PC-3 (cell line): ENCODE measurements around the gene PRKAR2B. TPM values are rescaled to one million over a fixed set of nuclear protein-coding genes. Genes with fewer than 3 reads are reported as not detected.
A peak's percentile ranks its signal among the peaks of the same experiment; 100 is the strongest.

ENCODE experiments used
- ATAC-seq: fragments of 200-7000 bp; cut with Tn5 transposase; 2 replicates; pipeline ENCODE4 v1.9.1; 2020; ENCODE audit warnings: mild to moderate bottlenecking, moderate library complexity
- BruUV-seq: library from RNA; stranded (reverse); fragments of 400-500 nt; replicated peaks from 2 replicates; lab custom pipeline; 2021; lab: Mats Ljungman, UMichigan
- CTCF ChIA-PET: fragments of 300-600 bp; sonication (Branson Sonifier 250); formaldehyde crosslinking; loops from one replicate; lab custom pipeline; 2022; ENCODE audit warnings: antibody characterized with exemption; lab: Charles Lee
- POLR2A ChIA-PET: fragments of 300-600 bp; sonication (Branson Sonifier 250); formaldehyde crosslinking; loops from one replicate; lab custom pipeline; 2022; ENCODE audit warnings: antibody characterized with exemption; ENCODE audit not compliant: unreplicated experiment; lab: Charles Lee
- DNase-seq: peaks from one replicate; pipeline ENCODE4 v3.0.0-alpha.2; 2015
- H2AFZ ChIP-seq: fragments of 300-600 bp; sonication (generic); 2 replicates; pipeline ENCODE4 v1.6.0; 2016; ENCODE audit warnings: antibody characterized with exemption, low read length
- H3F3A ChIP-seq: fragments of 300-600 bp; sonication (generic); one replicate; pipeline ENCODE4 v1.6.0; 2017; ENCODE audit warnings: antibody characterized with exemption, low read length, control low read depth, mild to moderate bottlenecking; ENCODE audit not compliant: unreplicated experiment
- H3K27ac ChIP-seq: fragments of 300-600 bp; sonication (generic); 2 replicates; pipeline ENCODE4 v1.5.1; 2016; ENCODE audit warnings: mild to moderate bottlenecking, low read length
- H3K27me3 ChIP-seq: fragments of 300-600 bp; sonication (generic); 2 replicates; pipeline ENCODE4 v1.6.1; 2016; ENCODE audit warnings: low read length, mixed read lengths
- H3K36me3 ChIP-seq: fragments of 300-600 bp; sonication (generic); 2 replicates; pipeline ENCODE4 v1.6.1; 2016; ENCODE audit warnings: low read depth, mixed run types, low read length, mixed read lengths
- H3K4me1 ChIP-seq: fragments of 300-600 bp; sonication (generic); 2 replicates; pipeline ENCODE4 v1.5.1; 2016; ENCODE audit warnings: low read length; ENCODE audit not compliant: insufficient read depth
- H3K4me2 ChIP-seq: fragments of 300-600 bp; sonication (generic); 2 replicates; pipeline ENCODE4 v1.6.0; 2016; ENCODE audit warnings: low read length
- H3K4me3 ChIP-seq: fragments of 300-600 bp; sonication (generic); 2 replicates; pipeline ENCODE4 v1.5.1; 2016; ENCODE audit warnings: mild to moderate bottlenecking, low read length, mixed read lengths
- H3K79me2 ChIP-seq: fragments of 300-600 bp; sonication (generic); 2 replicates; pipeline ENCODE4 v1.6.1; 2017; ENCODE audit warnings: low read length, mixed read lengths
- H3K9ac ChIP-seq: fragments of 300-600 bp; sonication (generic); 2 replicates; pipeline ENCODE4 v1.6.0; 2016; ENCODE audit warnings: mild to moderate bottlenecking, low read length
- H3K9me2 ChIP-seq: fragments of 300-600 bp; sonication (generic); replicated peaks from 2 replicates; pipeline ENCODE4 v1.6.1; 2016; ENCODE audit warnings: mixed run types, low read length, mixed read lengths
- H3K9me3 ChIP-seq: fragments of 300-600 bp; sonication (generic); 2 replicates; pipeline ENCODE4 v1.6.1; 2016; ENCODE audit warnings: low read length, mixed read lengths
- H4K20me1 ChIP-seq: fragments of 300-600 bp; sonication (generic); 2 replicates; pipeline ENCODE4 v1.6.1; 2016; ENCODE audit warnings: low read length, mixed read lengths
- CTCF ChIP-seq: fragments of 300-600 bp; sonication (generic); conservative IDR thresholded peaks from 2 replicates; pipeline ENCODE4 v1.5.1; 2017; ENCODE audit warnings: antibody characterized with exemption, low read depth, mild to moderate bottlenecking, low read length
- EZH2 ChIP-seq: fragments of 300-600 bp; sonication (generic); IDR thresholded peaks from one replicate; pipeline ENCODE4 v1.6.1; 2017; ENCODE audit warnings: antibody characterized with exemption, mild to moderate bottlenecking, low read length; ENCODE audit not compliant: unreplicated experiment
- EZH2phosphoT487 ChIP-seq: fragments of 300-600 bp; sonication (generic); IDR thresholded peaks from 2 replicates; pipeline ENCODE4 v1.6.1; 2018; ENCODE audit warnings: mild to moderate bottlenecking, antibody characterized with exemption, low read length, borderline replicate concordance
- intact Hi-C: fragments of 100-400 bp; cut with micrococcal nuclease; formaldehyde crosslinking; loops from 2 replicates; pipeline ENCODE4 v1.9.0; 2023
- total RNA-seq: library from RNA; depleted of rRNA; stranded (reverse); fragments of >200 nt; gene quantifications from 2 replicates; pipeline ENCODE4 v1.2.3, GENCODE V29; 2014

The PRKAR2B gene
- total RNA-seq, 1 experiment from 2014 or later: 0.29 TPM

GRCh38 chr7:107128217-107128616 lies 83.7 kb downstream of the PRKAR2B start:
- no peak overlapping the region for H3K4me2 ChIP-seq
- H3F3A ChIP-seq: no peaks in the 10 kb centered on the region
- H3K4me3 ChIP-seq: no peak overlapping the region
- POLR2A ChIA-PET: no interaction called here
- CTCF ChIA-PET: no interaction called here
- H3K9ac ChIP-seq: no peak overlapping the region
- DNase-seq (no peak), ATAC-seq (no peak)
- TF ChIP-seq CTCF (no peak), EZH2phosphoT487 (no peak), EZH2 (no peak)
- H3K4me1 ChIP-seq: no peaks in the 10 kb centered on the region
- H3K27ac ChIP-seq: no peak overlapping the region
- H3K27me3 ChIP-seq: peaks cover 16% of the 10 kb centered on the region; the same call in 1 of the 2 replicates
- no peaks in the 10 kb centered on the region for H3K36me3 ChIP-seq
- H4K20me1 ChIP-seq: no peaks in the 10 kb centered on the region
- H3K9me3 ChIP-seq: no peaks in the 10 kb centered on the region
- H3K79me2 ChIP-seq: no peaks in the 10 kb centered on the region
- no peaks in the 10 kb centered on the region for H3K9me2 ChIP-seq
- H2AFZ ChIP-seq: no peak overlapping the region
- intact Hi-C loops: no loop called here
- no TSS peak for BruUV-seq

- Histone ChIP-seq H4K20me1 (no peaks in the 10 kb centered on the region), H3K9me3 (no peaks in the 10 kb centered on the region), H3K27me3 (peaks cover 16% of the 10 kb centered on the region; the same call in 1 of the 2 replicates), H3K9ac (no peak overlapping the region), H3K4me1 (no peaks in the 10 kb centered on the region), H3F3A (no peaks in the 10 kb centered on the region), H3K79me2 (no peaks in the 10 kb centered on the region), H3K4me2 (no peak overlapping the region), H2AFZ (no peak overlapping the region), H3K36me3 (no peaks in the 10 kb centered on the region), H3K27ac (no peak overlapping the region), H3K9me2 (no peaks in the 10 kb centered on the region), H3K4me3 (no peak overlapping the region)
- TF ChIP-seq EZH2phosphoT487 (no peak), EZH2 (no peak), CTCF (no peak)
- intact Hi-C loops: no loop called here
- DNase-seq (no peak), ATAC-seq (no peak)
- POLR2A ChIA-PET: no interaction called here
- CTCF ChIA-PET: no interaction called here
- BruUV-seq: no TSS peak
These were observed 84.2 kb downstream of the PRKAR2B start for GRCh38 chr7:107128748-107129147.

- H3K79me2 ChIP-seq: no peaks in the 10 kb centered on the region
- ChIA-PET CTCF (no interaction called here), POLR2A (no interaction called here)
- no peak overlapping the region for H3K4me3 ChIP-seq
- H4K20me1 ChIP-seq: no peaks in the 10 kb centered on the region
- peaks cover 29% of the 10 kb centered on the region; the same call in 1 of the 2 replicates for H3K27me3 ChIP-seq
- no peaks in the 10 kb centered on the region for H3K9me3 ChIP-seq
- BruUV-seq: no TSS peak
- no peak overlapping the region for H2AFZ ChIP-seq
- H3K4me2 ChIP-seq: no peak overlapping the region
- no peak overlapping the region for H3K9ac ChIP-seq
- no peaks in the 10 kb centered on the region for H3K36me3 ChIP-seq
- H3K27ac ChIP-seq: no peak overlapping the region
- no peaks in the 10 kb centered on the region for H3F3A ChIP-seq
- no peaks in the 10 kb centered on the region for H3K9me2 ChIP-seq
- H3K4me1 ChIP-seq: no peaks in the 10 kb centered on the region
- TF ChIP-seq EZH2: no peak
- peak; percentile 26; the same call in 1 of the 2 replicates for TF ChIP-seq CTCF
- ATAC-seq: no peak
- intact Hi-C loops: no loop called here
- peak; percentile 15 for DNase-seq
These were observed 86.1 kb downstream of the PRKAR2B start for GRCh38 chr7:107130487-107131220.
